HEK293 (cell line): Measurements from ENCODE around the gene ZMYM5.

Source experiments
- CTCF ChIA-PET: fragments of 350-600 bp; formaldehyde crosslinking; extraction: SDS; loops from one replicate; lab custom pipeline; 2021; ENCODE audit warnings: antibody characterized with exemption; lab: Yijun Ruan, JAX
- POLR2A ChIA-PET: fragments of 300-600 bp; formaldehyde crosslinking; extraction: SDS; loops from one replicate; lab custom pipeline; 2020; ENCODE audit warnings: antibody characterized with exemption, inconsistent platforms; lab: Yijun Ruan, JAX
- H3K27ac ChIP-seq: fragments of 200-500 bp; sonication (Bioruptor generic); 2 replicates; pipeline ENCODE4 v1.5.1; 2014; ENCODE audit warnings: low read depth, low read length, control low read depth, inconsistent platforms; ENCODE audit errors: extremely low read depth
- H3K36me3 ChIP-seq, 2 experiments: fragments of 200-500 bp in 1 of 2; sonication (Bioruptor generic) in 1 of 2; 1 replicate in 1 of 2; 2 replicates in 1 of 2; pipeline ENCODE4 v1.5.1; 2014 to 2017; ENCODE audit warnings: inconsistent platforms in 2 of 2, low read length in 2 of 2; ENCODE audit not compliant: control insufficient read depth in 2 of 2, insufficient read depth in 1 of 2
- H3K4me1 ChIP-seq: fragments of 200-500 bp; sonication (Bioruptor generic); 2 replicates; pipeline ENCODE4 v1.5.1; 2014; ENCODE audit warnings: mild to moderate bottlenecking, low read length, inconsistent platforms; ENCODE audit not compliant: control insufficient read depth, insufficient read depth
- H3K4me3 ChIP-seq: 2 replicates; pipeline ENCODE4 v1.5.1; 2011; ENCODE audit warnings: low read depth, mild to moderate bottlenecking, control low read depth, low read length, moderate library complexity
- H3K9me3 ChIP-seq: fragments of 200-500 bp; sonication (Bioruptor generic); 2 replicates; pipeline ENCODE4 v1.5.1; 2014; ENCODE audit warnings: low read depth, low read length, inconsistent platforms; ENCODE audit not compliant: control insufficient read depth, insufficient read depth
- HOXC10 ChIP-seq: sonication (generic); formaldehyde crosslinking; IDR thresholded peaks from 2 replicates; pipeline ENCODE4 v1.8.1; 2023; ENCODE audit warnings: mild to moderate bottlenecking, missing genetic modification reagents
- KLF1 ChIP-seq: fragments of 450-650 bp; formaldehyde crosslinking; IDR thresholded peaks from 2 replicates; pipeline ENCODE4 v1.5.1; 2016; ENCODE audit warnings: missing biosample characterization, missing genetic modification characterization
- KLF16 ChIP-seq: fragments of 450-650 bp; formaldehyde crosslinking; IDR thresholded peaks from 2 replicates; pipeline ENCODE4 v1.5.1; 2017; ENCODE audit warnings: missing biosample characterization, missing genetic modification characterization
- SALL2 ChIP-seq: fragments of 450-650 bp; formaldehyde crosslinking; IDR thresholded peaks from 2 replicates; pipeline ENCODE4 v1.5.0; 2017; ENCODE audit warnings: missing biosample characterization, mild to moderate bottlenecking, missing genetic modification characterization, borderline replicate concordance
- SP3 ChIP-seq: fragments of 450-650 bp; formaldehyde crosslinking; IDR thresholded peaks from 2 replicates; pipeline ENCODE4 v1.5.1; 2016; ENCODE audit warnings: missing biosample characterization, missing genetic modification characterization
- SP7 ChIP-seq: fragments of 450-650 bp; formaldehyde crosslinking; IDR thresholded peaks from 2 replicates; pipeline ENCODE4 v1.5.1; 2016; ENCODE audit warnings: missing biosample characterization, missing genetic modification characterization
- ZBTB20 ChIP-seq: fragments of 450-650 bp; formaldehyde crosslinking; IDR thresholded peaks from 2 replicates; pipeline ENCODE4 v1.5.1; 2016; ENCODE audit warnings: missing biosample characterization, missing genetic modification characterization
- ZFHX2 ChIP-seq: fragments of 450-650 bp; formaldehyde crosslinking; conservative IDR thresholded peaks from 2 replicates; pipeline ENCODE4 v1.5.1; 2016; ENCODE audit warnings: missing biosample characterization, missing genetic modification characterization
- ZNF157 ChIP-seq: fragments of 450-650 bp; formaldehyde crosslinking; IDR thresholded peaks from 2 replicates; pipeline ENCODE4 v1.5.1; 2016; ENCODE audit warnings: missing biosample characterization, missing genetic modification characterization
- ZNF239 ChIP-seq: fragments of 450-650 bp; formaldehyde crosslinking; IDR thresholded peaks from 2 replicates; pipeline ENCODE4 v1.5.1; 2016; ENCODE audit warnings: missing biosample characterization, missing genetic modification characterization
- ZNF248 ChIP-seq: fragments of 450-650 bp; formaldehyde crosslinking; IDR thresholded peaks from 2 replicates; pipeline ENCODE4 v1.5.1; 2017; ENCODE audit warnings: missing biosample characterization, missing genetic modification characterization
- ZNF292 ChIP-seq: fragments of 450-650 bp; formaldehyde crosslinking; IDR thresholded peaks from 2 replicates; pipeline ENCODE4 v1.5.1; 2016; ENCODE audit warnings: low read depth, missing biosample characterization, missing genetic modification characterization, borderline replicate concordance
- ZNF335 ChIP-seq: fragments of 450-650 bp; formaldehyde crosslinking; conservative IDR thresholded peaks from 2 replicates; pipeline ENCODE4 v1.5.1; 2016; ENCODE audit warnings: missing biosample characterization, missing genetic modification characterization
- ZNF423 ChIP-seq: fragments of 450-650 bp; formaldehyde crosslinking; IDR thresholded peaks from 2 replicates; pipeline ENCODE4 v1.5.1; 2016; ENCODE audit warnings: missing biosample characterization, missing genetic modification characterization
- ZNF514 ChIP-seq: fragments of 450-650 bp; formaldehyde crosslinking; IDR thresholded peaks from 2 replicates; pipeline ENCODE4 v1.5.1; 2016; ENCODE audit warnings: missing biosample characterization, missing genetic modification characterization
- ZNF785 ChIP-seq: fragments of 450-650 bp; formaldehyde crosslinking; IDR thresholded peaks from 2 replicates; pipeline ENCODE4 v1.5.1; 2016; ENCODE audit warnings: missing biosample characterization, missing genetic modification characterization
- TF ChIP-seq, protein P1 (sequence below): fragments of 450-650 bp; formaldehyde crosslinking; IDR thresholded peaks from 2 replicates; pipeline ENCODE4 v1.5.1; 2017; ENCODE audit warnings: missing biosample characterization, missing genetic modification characterization
- TF ChIP-seq, protein P2 (sequence below): fragments of 450-650 bp; formaldehyde crosslinking; IDR thresholded peaks from 2 replicates; pipeline ENCODE4 v1.5.1; 2017; ENCODE audit warnings: missing biosample characterization, missing genetic modification characterization
- TF ChIP-seq, protein P3 (sequence below): fragments of 450-650 bp; formaldehyde crosslinking; IDR thresholded peaks from 2 replicates; pipeline ENCODE4 v1.5.1; 2017; ENCODE audit warnings: missing biosample characterization, mild to moderate bottlenecking, missing genetic modification characterization, moderate library complexity
- TF ChIP-seq, protein P4 (sequence below): fragments of 450-650 bp; IDR thresholded peaks from 2 replicates; pipeline ENCODE4 v1.5.1; 2018; ENCODE audit warnings: missing biosample characterization, missing genetic modification characterization
- TF ChIP-seq, protein P5 (sequence below): fragments of 450-650 bp; formaldehyde crosslinking; IDR thresholded peaks from 2 replicates; pipeline ENCODE4 v1.5.1; 2016; ENCODE audit warnings: missing biosample characterization, missing genetic modification characterization
- TF ChIP-seq, protein P6 (sequence below): fragments of 450-650 bp; formaldehyde crosslinking; IDR thresholded peaks from 2 replicates; pipeline ENCODE4 v1.5.1; 2016; ENCODE audit warnings: missing biosample characterization, missing genetic modification characterization

Gene ZMYM5

DNA sequence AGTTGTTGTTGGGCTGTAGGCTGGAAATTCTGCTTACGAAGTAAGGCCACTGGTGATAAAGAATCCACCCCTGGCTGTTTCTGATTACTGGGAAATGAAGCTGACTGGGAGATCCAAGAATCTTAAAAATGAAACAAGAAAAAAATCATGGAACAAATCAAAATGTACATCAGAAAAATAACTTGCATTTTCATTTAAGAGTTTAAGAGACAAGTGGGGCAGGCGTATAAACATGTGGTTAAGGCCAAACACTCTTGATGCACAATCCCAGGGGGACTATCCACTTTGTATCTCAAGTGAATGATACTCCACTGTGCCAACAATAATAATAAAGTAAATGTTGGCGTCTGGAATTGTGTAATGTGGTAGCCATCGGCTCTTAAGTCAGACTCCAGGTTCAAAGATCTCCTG lies 24.6 kb downstream of the ZMYM5 start (continued):
- TF ChIP-seq, protein P1, sequence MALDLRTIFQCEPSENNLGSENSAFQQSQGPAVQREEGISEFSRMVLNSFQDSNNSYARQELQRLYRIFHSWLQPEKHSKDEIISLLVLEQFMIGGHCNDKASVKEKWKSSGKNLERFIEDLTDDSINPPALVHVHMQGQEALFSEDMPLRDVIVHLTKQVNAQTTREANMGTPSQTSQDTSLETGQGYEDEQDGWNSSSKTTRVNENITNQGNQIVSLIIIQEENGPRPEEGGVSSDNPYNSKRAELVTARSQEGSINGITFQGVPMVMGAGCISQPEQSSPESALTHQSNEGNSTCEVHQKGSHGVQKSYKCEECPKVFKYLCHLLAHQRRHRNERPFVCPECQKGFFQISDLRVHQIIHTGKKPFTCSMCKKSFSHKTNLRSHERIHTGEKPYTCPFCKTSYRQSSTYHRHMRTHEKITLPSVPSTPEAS (tag by site-specific recombination) = no peak

DNA sequence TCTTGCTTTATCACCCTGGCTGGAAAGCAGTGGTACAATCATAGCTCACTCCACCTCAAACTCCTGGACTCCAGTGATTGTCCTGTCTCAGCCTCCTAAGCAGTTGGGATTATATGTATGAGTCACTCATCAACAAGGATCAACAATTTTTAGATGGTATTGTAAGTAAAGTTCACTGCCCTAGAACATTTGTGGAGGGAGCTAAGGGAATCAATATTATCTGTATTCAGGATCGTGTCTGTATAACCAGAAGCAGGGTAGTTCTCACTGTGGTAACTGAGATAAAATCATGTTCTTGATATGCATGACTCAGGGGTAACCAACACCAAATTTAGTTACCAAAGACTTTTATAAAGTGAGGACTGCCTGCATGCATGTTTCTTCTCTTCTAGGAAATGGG lies 27.0 kb downstream of the ZMYM5 start:
- Histone ChIP-seq H3K4me3 (no peak overlapping the region), H3K4me1 (peaks cover 9% of the 10 kb centered on the region; the same call in 1 of the 2 replicates), H3K36me3 (peaks cover 10 to 69% of the 10 kb centered on the region in 2 experiments; a peak in 2 of 3 replicates), H3K27ac (no peak overlapping the region), H3K9me3 (no peaks in the 10 kb centered on the region)
- ChIA-PET CTCF (no interaction called here), POLR2A (no interaction called here)
- TF ChIP-seq, protein P2, sequence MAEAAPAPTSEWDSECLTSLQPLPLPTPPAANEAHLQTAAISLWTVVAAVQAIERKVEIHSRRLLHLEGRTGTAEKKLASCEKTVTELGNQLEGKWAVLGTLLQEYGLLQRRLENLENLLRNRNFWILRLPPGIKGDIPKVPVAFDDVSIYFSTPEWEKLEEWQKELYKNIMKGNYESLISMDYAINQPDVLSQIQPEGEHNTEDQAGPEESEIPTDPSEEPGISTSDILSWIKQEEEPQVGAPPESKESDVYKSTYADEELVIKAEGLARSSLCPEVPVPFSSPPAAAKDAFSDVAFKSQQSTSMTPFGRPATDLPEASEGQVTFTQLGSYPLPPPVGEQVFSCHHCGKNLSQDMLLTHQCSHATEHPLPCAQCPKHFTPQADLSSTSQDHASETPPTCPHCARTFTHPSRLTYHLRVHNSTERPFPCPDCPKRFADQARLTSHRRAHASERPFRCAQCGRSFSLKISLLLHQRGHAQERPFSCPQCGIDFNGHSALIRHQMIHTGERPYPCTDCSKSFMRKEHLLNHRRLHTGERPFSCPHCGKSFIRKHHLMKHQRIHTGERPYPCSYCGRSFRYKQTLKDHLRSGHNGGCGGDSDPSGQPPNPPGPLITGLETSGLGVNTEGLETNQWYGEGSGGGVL (tag by site-specific recombination) = no peak
- TF ChIP-seq SP3 (no peak), ZNF157 (tag by site-specific recombination) (no peak), KLF16 (tag by site-specific recombination) (no peak), SALL2 (tag by site-specific recombination) (no peak), ZNF239 (tag by site-specific recombination) (no peak)
- TF ChIP-seq, protein P3, sequence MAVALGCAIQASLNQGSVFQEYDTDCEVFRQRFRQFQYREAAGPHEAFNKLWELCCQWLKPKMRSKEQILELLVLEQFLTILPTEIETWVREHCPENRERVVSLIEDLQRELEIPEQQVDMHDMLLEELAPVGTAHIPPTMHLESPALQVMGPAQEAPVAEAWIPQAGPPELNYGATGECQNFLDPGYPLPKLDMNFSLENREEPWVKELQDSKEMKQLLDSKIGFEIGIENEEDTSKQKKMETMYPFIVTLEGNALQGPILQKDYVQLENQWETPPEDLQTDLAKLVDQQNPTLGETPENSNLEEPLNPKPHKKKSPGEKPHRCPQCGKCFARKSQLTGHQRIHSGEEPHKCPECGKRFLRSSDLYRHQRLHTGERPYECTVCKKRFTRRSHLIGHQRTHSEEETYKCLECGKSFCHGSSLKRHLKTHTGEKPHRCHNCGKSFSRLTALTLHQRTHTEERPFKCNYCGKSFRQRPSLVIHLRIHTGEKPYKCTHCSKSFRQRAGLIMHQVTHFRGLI = no peak
- TF ChIP-seq, protein P4, sequence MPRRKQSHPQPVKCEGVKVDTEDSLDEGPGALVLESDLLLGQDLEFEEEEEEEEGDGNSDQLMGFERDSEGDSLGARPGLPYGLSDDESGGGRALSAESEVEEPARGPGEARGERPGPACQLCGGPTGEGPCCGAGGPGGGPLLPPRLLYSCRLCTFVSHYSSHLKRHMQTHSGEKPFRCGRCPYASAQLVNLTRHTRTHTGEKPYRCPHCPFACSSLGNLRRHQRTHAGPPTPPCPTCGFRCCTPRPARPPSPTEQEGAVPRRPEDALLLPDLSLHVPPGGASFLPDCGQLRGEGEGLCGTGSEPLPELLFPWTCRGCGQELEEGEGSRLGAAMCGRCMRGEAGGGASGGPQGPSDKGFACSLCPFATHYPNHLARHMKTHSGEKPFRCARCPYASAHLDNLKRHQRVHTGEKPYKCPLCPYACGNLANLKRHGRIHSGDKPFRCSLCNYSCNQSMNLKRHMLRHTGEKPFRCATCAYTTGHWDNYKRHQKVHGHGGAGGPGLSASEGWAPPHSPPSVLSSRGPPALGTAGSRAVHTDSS = no peak

DNA sequence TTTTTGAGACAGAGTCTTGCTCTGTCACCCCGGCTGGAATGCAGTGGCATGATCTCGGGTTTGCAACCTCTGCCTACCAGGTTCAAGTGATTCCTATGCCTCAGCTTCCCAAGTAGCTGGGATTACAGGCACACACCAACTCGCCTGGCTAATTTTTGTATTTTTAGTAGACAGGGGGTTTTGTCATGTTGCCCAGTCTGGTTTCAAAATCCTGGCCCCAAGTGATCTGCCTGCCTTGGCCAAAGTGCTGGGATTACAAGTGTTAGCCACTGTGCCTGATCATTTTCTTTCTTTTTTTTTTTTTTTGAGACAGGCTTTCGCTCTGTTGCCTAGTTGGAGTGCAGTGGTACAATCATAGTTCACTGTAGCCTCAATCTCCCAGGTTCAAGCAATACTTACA lies 28.7 kb downstream of the ZMYM5 start:
- ChIA-PET POLR2A (no interaction called here), CTCF (no interaction called here)
- TF ChIP-seq ZBTB20 (tag by site-specific recombination) (no peak), ZNF292 (tag by site-specific recombination) (no peak), ZFHX2 (tag by site-specific recombination) (no peak), ZNF423 (no peak), ZNF335 (no peak), HOXC10 (CRISPR knock-in tag) (no peak), ZNF248 (tag by site-specific recombination) (no peak), KLF1 (tag by site-specific recombination) (no peak), SP7 (tag by site-specific recombination) (no peak), ZNF514 (tag by site-specific recombination) (no peak), ZNF785 (tag by site-specific recombination) (no peak)
- TF ChIP-seq, protein P5, sequence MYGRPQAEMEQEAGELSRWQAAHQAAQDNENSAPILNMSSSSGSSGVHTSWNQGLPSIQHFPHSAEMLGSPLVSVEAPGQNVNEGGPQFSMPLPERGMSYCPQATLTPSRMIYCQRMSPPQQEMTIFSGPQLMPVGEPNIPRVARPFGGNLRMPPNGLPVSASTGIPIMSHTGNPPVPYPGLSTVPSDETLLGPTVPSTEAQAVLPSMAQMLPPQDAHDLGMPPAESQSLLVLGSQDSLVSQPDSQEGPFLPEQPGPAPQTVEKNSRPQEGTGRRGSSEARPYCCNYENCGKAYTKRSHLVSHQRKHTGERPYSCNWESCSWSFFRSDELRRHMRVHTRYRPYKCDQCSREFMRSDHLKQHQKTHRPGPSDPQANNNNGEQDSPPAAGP (tag by site-specific recombination) = no peak
- TF ChIP-seq, protein P6, sequence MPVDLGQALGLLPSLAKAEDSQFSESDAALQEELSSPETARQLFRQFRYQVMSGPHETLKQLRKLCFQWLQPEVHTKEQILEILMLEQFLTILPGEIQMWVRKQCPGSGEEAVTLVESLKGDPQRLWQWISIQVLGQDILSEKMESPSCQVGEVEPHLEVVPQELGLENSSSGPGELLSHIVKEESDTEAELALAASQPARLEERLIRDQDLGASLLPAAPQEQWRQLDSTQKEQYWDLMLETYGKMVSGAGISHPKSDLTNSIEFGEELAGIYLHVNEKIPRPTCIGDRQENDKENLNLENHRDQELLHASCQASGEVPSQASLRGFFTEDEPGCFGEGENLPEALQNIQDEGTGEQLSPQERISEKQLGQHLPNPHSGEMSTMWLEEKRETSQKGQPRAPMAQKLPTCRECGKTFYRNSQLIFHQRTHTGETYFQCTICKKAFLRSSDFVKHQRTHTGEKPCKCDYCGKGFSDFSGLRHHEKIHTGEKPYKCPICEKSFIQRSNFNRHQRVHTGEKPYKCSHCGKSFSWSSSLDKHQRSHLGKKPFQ (tag by site-specific recombination) = no peak
- no peak overlapping the region for H3K4me3 ChIP-seq
- no peaks in the 10 kb centered on the region for H3K9me3 ChIP-seq
- H3K36me3 ChIP-seq = peaks cover 10 to 80% of the 10 kb centered on the region in 2 experiments; a peak in 2 of 3 replicates
- peaks cover 9% of the 10 kb centered on the region; the same call in 1 of the 2 replicates for H3K4me1 ChIP-seq
- H3K27ac ChIP-seq = no peak overlapping the region
